Lung microvascular endothelial cell (primary cell): ENCODE measurements around the gene OR6F1. TPM values are rescaled to one million over a fixed set of nuclear protein-coding genes. Genes with fewer than 3 reads are reported as not detected.

ENCODE experiments used
- total RNA-seq: library from RNA; depleted of rRNA; stranded (reverse); fragments of >200 nt; gene quantifications from 2 replicates; pipeline ENCODE4 v1.2.1, GENCODE V29; 2014

The OR6F1 gene
- total RNA-seq, 1 donor from 2014 or later: not detected

Other genes starting within 250 kb of the OR6F1 start
- gene OR2C3, start 180.2 kb downstream of the OR6F1 start, total RNA-seq: not detected in 2 replicates
- gene GCSAML, start 167.5 kb downstream of the OR6F1 start, total RNA-seq: not detected in 2 replicates
- gene OR2G2, start 128.3 kb downstream of the OR6F1 start, total RNA-seq: not detected in 2 replicates
- gene OR2G3, start 111.1 kb downstream of the OR6F1 start, total RNA-seq: not detected in 2 replicates
- gene OR13G1, start 36.9 kb downstream of the OR6F1 start, total RNA-seq: not detected in 2 replicates
- gene OR14K1, start 22.0 kb upstream of the OR6F1 start, total RNA-seq: not detected in 2 replicates
- gene OR14A2, start 31.5 kb upstream of the OR6F1 start, total RNA-seq: not detected in 2 replicates
- not detected in 2 replicates for gene OR1C1, start 43.9 kb upstream of the OR6F1 start, total RNA-seq
- gene OR14A16, start 107.5 kb upstream of the OR6F1 start, total RNA-seq: not detected in 2 replicates
- gene OR11L1, start 125.2 kb upstream of the OR6F1 start, total RNA-seq: not detected in 2 replicates
- gene TRIM58, start 140.5 kb upstream of the OR6F1 start, total RNA-seq: under 0.01 and 0.22 TPM in 2 replicates
- gene OR2W3, start 178.9 kb upstream of the OR6F1 start, total RNA-seq: not detected in 2 replicates
- gene OR2T8, start 203.6 kb upstream of the OR6F1 start, total RNA-seq: not detected in 2 replicates
- not detected in 2 replicates for gene OR2AJ1, start 208.2 kb upstream of the OR6F1 start, total RNA-seq
- not detected in 2 replicates for gene OR2L8, start 232.2 kb upstream of the OR6F1 start, total RNA-seq
- not detected in 2 replicates for gene OR2AK2, start 248.6 kb upstream of the OR6F1 start, total RNA-seq